Measurements from ENCODE around the gene BANF2.

Gene BANF2

GRCh38 chr20:17735959-17736621 is 36.3 kb downstream of the BANF2 start:
- DNase-seq = no peak

DNA sequence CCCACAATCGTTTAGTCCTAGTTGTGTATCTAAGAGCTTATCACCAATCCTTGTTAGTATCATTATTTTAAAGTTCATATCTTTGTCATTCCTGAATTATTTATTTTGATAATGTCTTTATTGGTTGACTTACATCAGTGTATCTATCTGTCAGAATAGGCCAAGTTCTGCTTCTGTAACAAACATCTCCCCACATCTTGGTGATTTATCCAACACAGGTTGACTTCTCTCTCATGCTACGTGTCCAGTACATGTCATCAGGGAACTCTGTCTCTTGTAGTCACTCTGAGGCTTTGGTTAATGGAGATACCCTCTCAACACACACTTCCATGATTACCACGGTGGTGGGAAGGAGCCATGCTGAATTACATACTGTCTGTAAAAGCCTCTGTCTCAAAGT is 38.4 kb downstream of the BANF2 start:
- DNase-seq = no peak

GRCh38 chr20:17741220-17741619 is 41.5 kb downstream of the BANF2 start:
- DNase-seq = no peak

GRCh38 chr20:17742731-17743130 is 43.0 kb downstream of the BANF2 start:
- no peak for DNase-seq

GRCh38 chr20:17743677-17744076 is 43.9 kb downstream of the BANF2 start:
- no peak for DNase-seq

DNA sequence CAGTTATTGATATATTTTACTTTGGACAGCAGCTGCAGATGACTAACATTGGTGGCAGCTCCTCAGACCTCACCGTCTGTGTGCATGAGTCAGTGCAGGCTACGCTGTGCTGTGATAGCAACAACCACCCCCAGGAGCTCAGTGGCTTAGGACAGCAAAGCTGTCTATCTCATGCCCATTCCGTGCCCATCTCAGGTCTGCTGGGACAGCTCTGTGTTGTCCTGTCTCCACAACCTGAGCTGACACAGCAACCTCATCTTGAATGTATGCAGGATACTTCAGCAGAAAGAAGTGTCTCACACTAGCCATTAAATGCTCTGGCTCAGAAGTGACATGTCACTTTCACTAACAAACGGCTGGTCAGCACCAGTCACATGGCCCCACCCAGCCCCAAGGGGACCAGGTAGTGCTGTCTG is 47.7 kb downstream of the BANF2 start:
- DNase-seq = no peak

- no peak for DNase-seq
Observed at GRCh38 chr20:17748279-17748678, 48.5 kb downstream of the BANF2 start.

GRCh38 chr20:17749626-17749977 is 49.8 kb downstream of the BANF2 start:
- DNase-seq = no peak

DNA sequence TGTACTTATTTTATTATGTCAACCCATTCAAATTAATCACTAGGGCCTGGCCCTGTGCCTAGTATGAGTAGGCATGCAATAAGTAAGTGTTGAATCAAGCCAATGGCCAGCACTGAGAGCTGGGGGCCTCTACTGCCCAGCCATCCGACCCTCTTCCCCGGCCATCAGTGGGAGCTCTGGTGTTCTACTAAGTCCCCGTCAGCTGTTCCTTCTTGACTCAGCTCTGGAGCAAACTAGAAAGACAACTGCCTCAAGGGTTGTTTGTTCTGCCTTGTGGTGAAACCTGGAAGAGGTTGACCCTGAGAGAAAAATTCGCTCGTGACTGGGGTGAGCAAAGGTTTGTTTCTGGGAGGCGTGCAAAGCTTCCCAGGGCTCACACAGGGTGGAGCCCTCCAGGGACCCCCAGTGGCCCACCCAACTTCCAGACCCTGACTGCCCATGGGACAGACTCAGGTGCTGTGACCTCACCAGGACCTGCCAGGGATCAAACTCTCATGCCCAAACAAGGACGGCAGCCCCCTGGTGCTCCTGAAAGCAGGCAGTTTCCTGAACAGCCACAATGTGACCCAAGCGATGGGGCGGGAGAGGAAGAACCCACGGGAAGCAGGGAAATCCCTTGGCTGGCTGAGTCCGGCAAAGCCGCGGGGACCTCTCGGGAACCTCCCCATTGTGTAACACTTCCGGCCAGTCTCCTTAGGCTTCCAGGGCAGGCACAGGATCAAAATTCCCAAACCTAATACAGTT is 50.4 kb downstream of the BANF2 start:
- DNase-seq = no peak

DNA sequence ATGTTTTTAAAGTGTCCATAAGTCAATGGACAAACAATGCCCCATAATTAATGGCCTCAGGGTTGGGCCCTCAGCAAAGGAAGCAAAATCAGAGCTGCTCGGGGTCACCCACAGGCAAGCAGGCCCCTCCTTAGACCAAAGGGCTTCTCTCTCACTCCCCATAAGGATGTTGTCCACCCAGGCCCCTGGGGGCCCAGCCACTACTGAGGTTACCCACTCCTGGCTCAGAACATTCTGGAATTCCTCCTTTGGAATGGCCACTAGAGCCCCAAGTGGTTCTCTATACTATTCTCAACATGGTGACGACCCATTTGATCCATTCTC is 50.9 kb downstream of the BANF2 start:
- DNase-seq = no peak

- DNase-seq = no peak
Observed at GRCh38 chr20:17751640-17752039, 51.9 kb downstream of the BANF2 start.

GRCh38 chr20:17752459-17752858 is 52.7 kb downstream of the BANF2 start:
- no peak for DNase-seq

- DNase-seq = no peak
Observed at GRCh38 chr20:17753516-17753915, 53.8 kb downstream of the BANF2 start.

GRCh38 chr20:17756529-17756928 is 56.8 kb downstream of the BANF2 start:
- DNase-seq = no peak

- DNase-seq = no peak
Observed at GRCh38 chr20:17757496-17757895, 57.7 kb downstream of the BANF2 start.

GRCh38 chr20:17758010-17758409 is 58.2 kb downstream of the BANF2 start:
- no peak for DNase-seq

DNA sequence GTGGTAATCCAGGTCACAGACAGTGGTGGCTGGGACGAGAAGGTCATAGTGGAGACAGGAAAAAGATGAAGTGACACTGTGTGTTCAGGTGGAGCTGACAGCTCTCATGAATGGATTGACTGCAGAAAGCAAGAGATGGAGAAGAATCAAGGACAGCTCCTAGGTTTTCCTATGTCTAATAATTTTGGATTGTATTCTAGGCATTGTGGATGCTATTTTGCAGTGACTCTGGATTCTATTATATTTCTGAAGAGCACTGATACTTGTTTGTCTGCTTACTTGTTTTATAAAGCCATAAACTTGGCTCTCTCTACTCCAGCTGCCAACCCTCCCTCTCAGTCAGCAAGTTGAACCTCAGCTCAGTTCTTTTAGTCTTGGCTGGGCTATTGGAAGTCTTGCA is 58.7 kb downstream of the BANF2 start:
- no peak for DNase-seq

DNA sequence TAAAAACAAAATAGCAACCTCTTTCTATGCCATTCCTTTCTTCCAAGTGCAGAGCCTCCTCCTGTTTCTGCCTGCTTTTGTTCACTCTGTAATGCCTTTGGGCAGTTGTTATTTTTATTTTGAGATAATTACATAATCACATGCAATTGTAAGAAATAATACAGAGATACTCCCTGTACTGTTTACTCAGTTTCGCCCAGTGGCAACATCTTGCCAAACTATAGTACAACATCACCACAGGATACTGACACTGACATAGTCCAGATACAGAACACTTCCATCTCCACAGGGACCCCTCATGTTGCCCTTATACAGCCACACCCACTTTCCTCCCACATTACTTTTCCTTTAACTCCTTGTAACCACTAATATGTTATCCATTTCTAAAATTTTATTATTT is 59.7 kb downstream of the BANF2 start:
- DNase-seq = no peak

- DNase-seq = no peak
Observed at GRCh38 chr20:17761604-17762003, 61.8 kb downstream of the BANF2 start.

DNA sequence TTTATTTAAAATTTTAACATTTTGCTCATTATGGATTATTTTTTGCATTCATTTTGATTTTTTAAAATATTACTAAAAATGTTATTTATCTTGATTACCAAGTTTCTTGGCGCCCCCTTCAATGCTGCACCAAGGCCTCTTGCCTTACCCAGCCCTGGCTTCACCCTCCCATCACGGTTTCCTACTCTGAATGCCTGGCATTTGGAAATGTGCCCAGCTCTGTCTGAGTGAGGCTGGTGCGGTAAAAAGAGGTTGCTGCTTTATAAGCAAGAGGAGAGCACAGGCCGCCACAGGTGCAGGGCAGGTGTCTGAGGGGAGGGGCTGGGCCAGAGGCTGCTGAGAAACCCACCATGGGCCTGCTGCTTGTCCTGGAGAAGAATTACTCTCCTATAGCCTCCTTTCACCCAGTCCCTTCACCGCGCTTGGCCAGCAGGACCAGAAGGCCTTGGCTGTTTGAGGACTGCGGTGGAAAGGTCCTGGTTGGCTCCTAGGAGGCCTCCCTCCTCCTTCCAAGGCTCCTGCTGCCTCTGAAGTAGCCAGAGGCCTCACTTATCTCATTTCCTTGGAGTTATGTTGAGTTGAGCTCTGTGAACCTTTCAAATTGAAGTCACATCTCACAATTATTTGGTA is 62.6 kb downstream of the BANF2 start:
- no peak for DNase-seq

DNA sequence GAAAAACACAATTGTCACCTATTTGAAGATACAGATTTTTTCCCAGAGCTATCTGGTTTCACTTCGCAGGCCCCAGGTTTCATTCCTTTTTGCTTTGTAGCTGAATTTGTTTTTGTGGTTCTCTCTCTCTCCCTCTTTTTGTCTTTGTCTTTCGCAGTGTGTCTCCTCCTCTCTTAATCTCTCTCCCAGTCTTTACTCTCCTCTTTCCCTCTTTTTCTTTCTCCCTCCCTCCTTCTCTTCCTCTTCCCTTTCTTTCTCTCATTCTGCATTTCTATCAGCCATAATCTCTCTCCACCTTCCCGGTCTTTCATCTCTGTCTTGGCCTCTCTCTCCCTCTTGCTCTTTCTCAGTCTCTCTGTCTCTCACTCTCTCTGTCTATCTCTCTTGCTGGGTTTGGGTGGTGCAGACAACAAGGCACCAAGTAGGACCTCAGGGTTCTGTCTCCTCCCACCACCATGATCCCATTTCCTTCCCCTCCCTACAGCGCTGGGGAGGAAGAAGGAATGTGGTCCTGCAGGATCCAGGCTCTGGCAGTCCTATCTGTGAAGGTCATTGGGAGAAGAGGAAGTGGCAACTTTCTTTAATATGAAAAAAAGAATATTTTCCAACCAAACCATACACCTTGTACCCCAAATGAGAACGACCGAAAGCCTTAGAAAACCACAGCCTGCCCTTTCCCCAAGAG is 63.2 kb downstream of the BANF2 start:
- DNase-seq = no peak

DNA sequence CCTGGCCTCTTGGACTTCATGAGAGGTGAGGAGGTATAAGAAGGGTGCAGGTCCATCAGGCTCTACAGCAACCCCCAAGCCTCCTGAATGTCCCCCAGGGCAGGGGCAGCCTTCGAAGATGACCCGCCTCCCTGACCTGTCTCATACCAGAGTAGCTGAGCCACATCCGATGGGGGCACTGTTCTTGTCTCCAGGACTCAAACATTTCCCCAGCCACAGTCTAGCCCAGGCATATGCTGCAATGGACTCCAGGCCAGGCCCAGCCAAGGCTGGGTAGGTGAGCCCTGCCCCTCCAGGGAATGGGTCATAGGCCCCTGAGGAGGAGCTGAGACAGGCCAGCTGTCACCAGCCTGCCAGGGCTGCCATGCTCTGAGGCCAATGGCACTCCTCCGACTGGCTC is 65.3 kb downstream of the BANF2 start:
- no peak for DNase-seq

DNA sequence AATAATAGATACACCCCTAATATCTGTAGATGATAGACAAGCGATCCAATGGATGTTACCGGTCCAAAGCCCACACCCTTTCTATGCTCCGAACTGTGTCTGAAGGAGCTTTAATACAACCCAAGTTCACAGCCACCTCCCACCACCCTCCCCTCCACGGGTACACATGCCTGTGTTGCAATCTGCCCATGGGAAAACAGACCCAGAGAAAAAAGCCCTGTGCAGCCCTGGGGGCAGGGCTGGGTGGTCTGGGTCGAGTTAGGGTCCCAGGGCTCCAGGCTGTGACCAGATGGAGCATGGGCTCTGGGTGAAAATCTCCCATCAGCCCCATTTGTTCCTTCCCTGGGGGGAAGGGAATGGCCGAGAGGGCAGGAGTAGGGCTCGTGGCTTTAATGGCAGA is 65.8 kb downstream of the BANF2 start:
- DNase-seq = no peak

- no peak for DNase-seq
Observed at GRCh38 chr20:17766226-17766625, 66.5 kb downstream of the BANF2 start.

All from T-helper 2 cell (primary cell).